Measurements from ENCODE around the gene ARHGAP6. TPM values are rescaled to one million over a fixed set of nuclear protein-coding genes. Genes with fewer than 3 reads are reported as not detected.
A peak's percentile ranks its signal among the peaks of the same experiment; 100 is the strongest.

ARHGAP6 gene
- total RNA-seq, 1 donor from 2014 or later, result 1.2 TPM

- no peak overlapping the region for H3K27ac ChIP-seq
- H3K79me2 ChIP-seq (ENCODE audit: low read depth), result no peaks in the 10 kb centered on the region
Measured at GRCh38 chrX:11342673-11343072, 323.0 kb downstream of the ARHGAP6 start.

GRCh38 chrX:11341274-11342201 is 324.2 kb downstream of the ARHGAP6 start:
- no peak overlapping the region for H3K4me2 ChIP-seq

More at GRCh38 chrX:11342673-11343072, 323.0 kb downstream of the ARHGAP6 start:
- Histone ChIP-seq H2AFZ (replicated peaks) (no peak overlapping the region), H3K4me2 (no peak overlapping the region), H3K4me1 (no peaks in the 10 kb centered on the region), H4K20me1 (ENCODE audit: low read depth) (no peaks in the 10 kb centered on the region), H3K27me3 (no peaks in the 10 kb centered on the region), H3K9ac (no peak overlapping the region), H3K4me3 (no peak overlapping the region), H3K9me3 (ENCODE audit: low read depth) (no peaks in the 10 kb centered on the region), H3F3A (ENCODE audit: low read depth) (no peaks in the 10 kb centered on the region), H3K36me3 (no peaks in the 10 kb centered on the region)
- TF ChIP-seq EZH2phosphoT487 (IDR thresholded peaks at IDR 0.05) (no peak), CTCF (IDR thresholded peaks at IDR 0.05) (no peak), EZH2 (IDR thresholded peaks at IDR 0.05) (no peak)
- peaks cover 19% of the 10 kb centered on the region for H3K4me1 Mint-ChIP-seq
- H3K27ac Mint-ChIP-seq, result no peak overlapping the region
- no peak overlapping the region for H3K4me3 Mint-ChIP-seq
- no peaks in the 10 kb centered on the region for H3K36me3 Mint-ChIP-seq
- peaks cover 9% of the 10 kb centered on the region for H3K9me3 Mint-ChIP-seq
- no peaks in the 10 kb centered on the region for H3K27me3 Mint-ChIP-seq (ENCODE audit: insufficient read depth, low read depth)
- DNase-seq (ENCODE audit: low spot score), result no peak

GRCh38 chrX:11337292-11338009 is 328.3 kb downstream of the ARHGAP6 start:
- Histone ChIP-seq H4K20me1 (ENCODE audit: low read depth) (no peaks in the 10 kb centered on the region), H3K4me2 (no peak overlapping the region), H3K4me1 (no peaks in the 10 kb centered on the region), H3K79me2 (ENCODE audit: low read depth) (no peaks in the 10 kb centered on the region), H3K27ac (no peak overlapping the region), H3K9me3 (ENCODE audit: low read depth) (no peaks in the 10 kb centered on the region), H2AFZ (replicated peaks) (no peak overlapping the region), H3K4me3 (no peak overlapping the region), H3K36me3 (no peaks in the 10 kb centered on the region), H3K27me3 (no peaks in the 10 kb centered on the region), H3F3A (ENCODE audit: low read depth) (no peaks in the 10 kb centered on the region), H3K9ac (no peak overlapping the region)
- Mint-ChIP-seq H3K36me3 (no peaks in the 10 kb centered on the region), H3K4me3 (no peak overlapping the region), H3K9me3 (peaks cover 7% of the 10 kb centered on the region), H3K27ac (no peak overlapping the region), H3K27me3 (ENCODE audit: insufficient read depth, low read depth) (no peaks in the 10 kb centered on the region), H3K4me1 (peaks cover 12% of the 10 kb centered on the region)
- TF ChIP-seq EZH2 (IDR thresholded peaks at IDR 0.05), result no peak
- no peak for TF ChIP-seq CTCF (IDR thresholded peaks at IDR 0.05)
- no peak for TF ChIP-seq EZH2phosphoT487 (IDR thresholded peaks at IDR 0.05)
- DNase-seq (ENCODE audit: low spot score), result no peak

More at GRCh38 chrX:11341274-11342201, 324.2 kb downstream of the ARHGAP6 start:
- Histone ChIP-seq H3F3A (ENCODE audit: low read depth) (no peaks in the 10 kb centered on the region), H4K20me1 (ENCODE audit: low read depth) (no peaks in the 10 kb centered on the region), H3K27ac (no peak overlapping the region), H3K4me3 (no peak overlapping the region), H3K9me3 (ENCODE audit: low read depth) (no peaks in the 10 kb centered on the region), H3K27me3 (no peaks in the 10 kb centered on the region), H3K9ac (no peak overlapping the region), H3K4me1 (no peaks in the 10 kb centered on the region), H3K36me3 (no peaks in the 10 kb centered on the region), H2AFZ (replicated peaks) (no peak overlapping the region), H3K79me2 (ENCODE audit: low read depth) (no peaks in the 10 kb centered on the region)
- no peak for TF ChIP-seq EZH2phosphoT487 (IDR thresholded peaks at IDR 0.05)
- TF ChIP-seq CTCF (IDR thresholded peaks at IDR 0.05), result no peak
- no peak for TF ChIP-seq EZH2 (IDR thresholded peaks at IDR 0.05)
- peak overlapping the region; percentile 11 for H3K4me3 Mint-ChIP-seq
- DNase-seq (ENCODE audit: low spot score), result no peak
- H3K27me3 Mint-ChIP-seq (ENCODE audit: insufficient read depth, low read depth), result no peaks in the 10 kb centered on the region
- peak overlapping the region; percentile 26 for H3K27ac Mint-ChIP-seq
- H3K9me3 Mint-ChIP-seq, result peaks cover 9% of the 10 kb centered on the region
- H3K4me1 Mint-ChIP-seq, result peaks cover 19% of the 10 kb centered on the region
- no peaks in the 10 kb centered on the region for H3K36me3 Mint-ChIP-seq

Data from neural progenitor cell (in vitro differentiated cells).